ENCODE measurements around the gene EZH2.

EZH2 gene

GRCh38 chr7:148884049-148884298, at the start of gene EZH2:
Gene EZH2 (minus strand): TSS chr7:148884291. CDS start chr7:148847298, 36,993 bp downstream.
- POLR2A ChIA-PET, result interaction anchor here (1.5 to 3.7 kb wide), 4 partner anchors 11 to 102 kb away, joined by 4 to 21 read pairs (median 8); no protein-coding TSS in a partner anchor
- no peak for DNase-seq (ENCODE audit: extremely low spot score)
- CTCF ChIA-PET, result no interaction called here
- TF ChIP-seq ARNT (IDR thresholded peaks at IDR 0.05) (peak; percentile 37; the same call in 1 of the 2 replicates), SUZ12 (IDR thresholded peaks at IDR 0.05) (no peak), FOXM1 (IDR thresholded peaks at IDR 0.05; ENCODE audit: borderline replicate concordance) (peak; percentile 82; the same call in 1 of the 2 replicates)

- TF ChIP-seq ZNF384 (IDR thresholded peaks at IDR 0.05), result no peak
- TF ChIP-seq BHLHE40 (IDR thresholded peaks at IDR 0.05; ENCODE audit: borderline replicate concordance), result no peak
- no peak for TF ChIP-seq ARNT (IDR thresholded peaks at IDR 0.05)
- no peak for TF ChIP-seq NFRKB (IDR thresholded peaks at IDR 0.05)
- TF ChIP-seq FOXA1 (IDR thresholded peaks at IDR 0.05), result no peak
- no peak for TF ChIP-seq FOXM1 (IDR thresholded peaks at IDR 0.05; ENCODE audit: borderline replicate concordance)
- no peak for TF ChIP-seq SP1 (IDR thresholded peaks at IDR 0.05)
- POLR2A ChIA-PET, result interaction anchor here (1.0 to 1.5 kb wide), 2 partner anchors 16 to 46 kb away, joined by 3 to 5 read pairs; no protein-coding TSS in a partner anchor
- CTCF ChIA-PET, result interaction anchor here (0.6 kb wide), 1 partner anchor 45 kb away, joined by 4 read pairs; no protein-coding TSS in a partner anchor
- DNase-seq (ENCODE audit: extremely low spot score), result no peak
These were observed 47.4 kb upstream of the EZH2 start for GRCh38 chr7:148931470-148931869.

GRCh38 chr7:148930335-148930734, 46.2 kb upstream of the EZH2 start:
- CTCF ChIA-PET, result no interaction called here

GRCh38 chr7:148929176-148929575, 45.1 kb upstream of the EZH2 start:
- no peak for DNase-seq (ENCODE audit: extremely low spot score)
- POLR2A ChIA-PET, result no interaction called here
- TF ChIP-seq NFRKB (IDR thresholded peaks at IDR 0.05) (no peak), TARDBP (IDR thresholded peaks at IDR 0.05) (no peak), SP1 (IDR thresholded peaks at IDR 0.05) (no peak), ARNT (IDR thresholded peaks at IDR 0.05) (no peak), PKNOX1 (IDR thresholded peaks at IDR 0.05) (no peak), HDGF (IDR thresholded peaks at IDR 0.05; ENCODE audit: borderline replicate concordance) (no peak), ELF4 (IDR thresholded peaks at IDR 0.05) (no peak), L3MBTL2 (conservative IDR thresholded peaks at IDR 0.05) (no peak), SUZ12 (IDR thresholded peaks at IDR 0.05) (no peak), ZNF384 (IDR thresholded peaks at IDR 0.05) (no peak), LEF1 (IDR thresholded peaks at IDR 0.05; ENCODE audit: borderline replicate concordance) (no peak), CTBP1 (IDR thresholded peaks at IDR 0.05; ENCODE audit: borderline replicate concordance) (no peak), FOXK2 (IDR thresholded peaks at IDR 0.05) (no peak), FOXM1 (IDR thresholded peaks at IDR 0.05; ENCODE audit: borderline replicate concordance) (no peak)
- CTCF ChIA-PET, result no interaction called here

More at GRCh38 chr7:148930335-148930734, 46.2 kb upstream of the EZH2 start:
- no peak for TF ChIP-seq ARNT (IDR thresholded peaks at IDR 0.05)
- TF ChIP-seq NFRKB (IDR thresholded peaks at IDR 0.05), result no peak
- TF ChIP-seq BHLHE40 (IDR thresholded peaks at IDR 0.05; ENCODE audit: borderline replicate concordance), result no peak
- TF ChIP-seq L3MBTL2 (conservative IDR thresholded peaks at IDR 0.05), result no peak
- no peak for TF ChIP-seq PKNOX1 (IDR thresholded peaks at IDR 0.05)
- TF ChIP-seq CTBP1 (IDR thresholded peaks at IDR 0.05; ENCODE audit: borderline replicate concordance), result no peak
- TF ChIP-seq HDGF (IDR thresholded peaks at IDR 0.05; ENCODE audit: borderline replicate concordance), result no peak
- TF ChIP-seq ZNF384 (IDR thresholded peaks at IDR 0.05), result no peak
- TF ChIP-seq LEF1 (IDR thresholded peaks at IDR 0.05; ENCODE audit: borderline replicate concordance), result no peak
- TF ChIP-seq FOXM1 (IDR thresholded peaks at IDR 0.05; ENCODE audit: borderline replicate concordance), result no peak
- no peak for DNase-seq (ENCODE audit: extremely low spot score)
- POLR2A ChIA-PET, result interaction anchor here (1.0 kb wide), 1 partner anchor 45 kb away, joined by 3 read pairs; no protein-coding TSS in a partner anchor

- CTCF ChIA-PET, result no interaction called here
- TF ChIP-seq SP1 (IDR thresholded peaks at IDR 0.05) (no peak), L3MBTL2 (conservative IDR thresholded peaks at IDR 0.05) (no peak), FOXK2 (IDR thresholded peaks at IDR 0.05) (no peak), FOXM1 (IDR thresholded peaks at IDR 0.05; ENCODE audit: borderline replicate concordance) (no peak), ARNT (IDR thresholded peaks at IDR 0.05) (no peak), LEF1 (IDR thresholded peaks at IDR 0.05; ENCODE audit: borderline replicate concordance) (no peak), ZNF384 (IDR thresholded peaks at IDR 0.05) (no peak), SUZ12 (IDR thresholded peaks at IDR 0.05) (no peak), HDGF (IDR thresholded peaks at IDR 0.05; ENCODE audit: borderline replicate concordance) (no peak)
- no peak for DNase-seq (ENCODE audit: extremely low spot score)
- POLR2A ChIA-PET, result no interaction called here
These were observed 43.3 kb upstream of the EZH2 start for GRCh38 chr7:148927123-148928045.

- CTCF ChIA-PET, result no interaction called here
- POLR2A ChIA-PET, result interaction anchor here (1.1 kb wide), 1 partner anchor 11 kb away, joined by 3 read pairs; no protein-coding TSS in a partner anchor
- TF ChIP-seq FOXK2 (IDR thresholded peaks at IDR 0.05), result no peak
- TF ChIP-seq ARNT (IDR thresholded peaks at IDR 0.05), result no peak
- no peak for DNase-seq (ENCODE audit: extremely low spot score)
These were observed 41.7 kb upstream of the EZH2 start for GRCh38 chr7:148925836-148926235.

GRCh38 chr7:148924011-148924410, 39.9 kb upstream of the EZH2 start:
- POLR2A ChIA-PET, result interaction anchor here (0.9 to 1.6 kb wide), 3 partner anchors 8 to 39 kb away, joined by 3 to 8 read pairs (median 3); no protein-coding TSS in a partner anchor
- CTCF ChIA-PET, result interaction anchor here (0.6 to 1.2 kb wide), 3 partner anchors 9 to 177 kb away, joined by 3 to 5 read pairs (median 4); no protein-coding TSS in a partner anchor
- TF ChIP-seq ZNF384 (IDR thresholded peaks at IDR 0.05) (no peak), BHLHE40 (IDR thresholded peaks at IDR 0.05; ENCODE audit: borderline replicate concordance) (no peak), SP1 (IDR thresholded peaks at IDR 0.05) (no peak), HDGF (IDR thresholded peaks at IDR 0.05; ENCODE audit: borderline replicate concordance) (no peak), NFRKB (IDR thresholded peaks at IDR 0.05) (no peak), L3MBTL2 (conservative IDR thresholded peaks at IDR 0.05) (no peak), PKNOX1 (IDR thresholded peaks at IDR 0.05) (no peak), LEF1 (IDR thresholded peaks at IDR 0.05; ENCODE audit: borderline replicate concordance) (no peak), FOXA1 (IDR thresholded peaks at IDR 0.05) (no peak), ARNT (IDR thresholded peaks at IDR 0.05) (no peak), ELF4 (IDR thresholded peaks at IDR 0.05) (no peak)
- no peak for DNase-seq (ENCODE audit: extremely low spot score)
